ENCODE results near the gene OR12D2.
"Not testable (repeated sequence)": the region's sequence is repeated elsewhere in the genome, so short reads cannot be mapped to it uniquely, and the experiment has no call there.

OR12D2 gene, protein sequence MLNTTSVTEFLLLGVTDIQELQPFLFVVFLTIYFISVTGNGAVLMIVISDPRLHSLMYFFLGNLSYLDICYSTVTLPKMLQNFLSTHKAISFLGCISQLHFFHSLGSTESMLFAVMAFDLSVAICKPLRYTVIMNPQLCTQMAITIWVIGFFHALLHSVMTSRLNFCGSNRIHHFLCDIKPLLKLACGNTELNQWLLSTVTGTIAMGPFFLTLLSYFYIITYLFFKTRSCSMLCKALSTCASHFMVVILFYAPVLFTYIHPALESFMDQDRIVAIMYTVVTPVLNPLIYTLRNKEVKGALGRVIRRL

GRCh38 chr6:29395331-29395730 lies at the start of gene OR12D2:
OR12D2 (plus strand) TSS chr6:29395631; CDS start chr6:29396700, 1,069 bp downstream.
- no peak for DNase-seq

- DNase-seq, result not testable (repeated sequence)
Observed at GRCh38 chr6:29349348-29349747, 46.1 kb upstream of the OR12D2 start.

GRCh38 chr6:29354980-29355379 lies 40.5 kb upstream of the OR12D2 start:
- DNase-seq, result no peak

GRCh38 chr6:29355603-29356002 lies 39.8 kb upstream of the OR12D2 start:
- no peak for DNase-seq

- no peak for DNase-seq
Observed at GRCh38 chr6:29368765-29369164, 26.7 kb upstream of the OR12D2 start, which contains the start of gene OR5V1. OR5V1 (minus strand) TSS chr6:29368865; CDS start chr6:29356195, 12,670 bp downstream.

DNA sequence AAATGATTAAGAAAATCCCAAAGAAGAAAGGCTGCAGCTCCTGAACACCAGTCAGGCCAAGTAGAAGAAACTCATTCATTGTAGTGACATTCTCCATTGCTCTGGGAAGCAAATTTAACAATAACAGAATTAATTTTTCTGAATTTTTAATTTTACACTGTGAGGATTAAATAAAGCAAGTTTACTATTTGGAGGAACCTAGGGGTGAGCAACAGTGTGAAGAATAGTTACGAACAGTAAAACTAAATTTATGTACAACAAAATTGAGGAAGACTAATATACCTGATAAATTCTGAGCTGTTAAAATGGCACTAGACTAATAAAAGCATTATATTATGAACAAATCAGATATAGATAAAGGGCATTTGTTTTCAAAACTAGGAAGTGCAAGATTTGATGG lies 20.2 kb upstream of the OR12D2 start, which contains the start of gene OR12D3:
Gene OR12D3, minus strand, starts transcription at position 101 of the 400 bp plus-strand sequence. Its CDS starts 4 bp downstream, at position 97.
- no peak for DNase-seq

GRCh38 chr6:29376003-29376402 lies 19.4 kb upstream of the OR12D2 start:
- DNase-seq, result peak in 1 of 2 experiments; percentile 18

DNA sequence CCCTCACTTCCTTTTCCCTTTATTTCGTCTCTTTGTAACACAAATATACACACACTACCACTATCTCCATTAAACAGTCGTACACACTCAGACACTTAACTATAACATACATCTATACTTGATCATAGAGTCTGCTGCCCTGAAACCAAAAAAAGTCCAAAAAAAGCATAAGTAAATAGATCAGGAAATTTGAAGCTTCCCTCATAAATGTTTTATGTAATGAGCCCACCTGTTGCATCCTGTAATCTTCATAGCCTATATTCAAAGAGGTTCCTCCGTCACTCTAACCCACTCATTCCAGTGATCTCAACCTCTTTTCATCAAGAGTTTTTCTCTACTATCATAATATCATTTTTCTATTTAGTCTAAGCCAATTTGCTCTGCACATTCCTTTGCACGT lies 6.9 kb upstream of the OR12D2 start:
- no peak for DNase-seq

DNA sequence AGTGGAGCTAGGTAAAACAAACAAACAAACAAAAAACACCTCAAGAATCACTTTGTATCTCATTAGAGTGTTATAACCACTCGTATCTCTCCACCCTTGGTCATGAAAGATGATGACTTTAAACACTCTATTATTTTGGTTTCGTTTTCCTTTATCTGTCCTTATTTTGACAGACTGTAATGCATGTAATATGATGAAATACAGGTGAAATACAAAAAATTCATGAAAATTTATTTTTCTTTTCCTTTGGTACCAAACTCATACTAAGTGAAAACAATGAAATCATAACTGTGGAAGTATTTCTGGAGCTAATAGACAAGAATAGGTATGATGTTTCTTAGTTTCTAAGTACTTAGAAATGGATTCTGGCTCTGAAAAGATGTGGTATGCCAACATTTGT lies 4.1 kb downstream of the OR12D2 start:
- DNase-seq, result no peak

- no peak for DNase-seq
Observed at GRCh38 chr6:29403801-29404200, 8.4 kb downstream of the OR12D2 start.

DNA sequence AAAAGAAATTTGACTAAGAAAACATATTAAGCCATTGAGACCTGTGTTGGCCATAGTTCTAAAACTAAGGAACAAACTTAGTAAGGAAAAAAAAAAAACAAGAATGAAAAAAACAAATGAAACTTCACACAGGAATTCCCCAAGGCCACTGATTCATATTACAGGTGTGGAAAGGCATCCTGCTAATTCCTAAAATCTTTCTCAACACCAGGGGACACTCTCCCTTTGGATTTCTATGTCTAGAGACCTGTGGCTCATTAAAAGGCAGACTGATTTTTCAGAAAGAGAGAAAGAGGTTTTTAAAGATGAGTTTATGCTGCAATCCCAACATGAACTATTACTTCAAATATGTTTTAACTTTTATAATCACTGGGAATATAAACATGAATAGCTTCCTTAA lies 19.2 kb downstream of the OR12D2 start, which contains the start of gene OR12D1:
Gene OR12D1, plus strand, starts transcription at position 341 of the 400 bp plus-strand sequence.
- peak in 1 of 2 experiments; percentile 14 for DNase-seq

DNA sequence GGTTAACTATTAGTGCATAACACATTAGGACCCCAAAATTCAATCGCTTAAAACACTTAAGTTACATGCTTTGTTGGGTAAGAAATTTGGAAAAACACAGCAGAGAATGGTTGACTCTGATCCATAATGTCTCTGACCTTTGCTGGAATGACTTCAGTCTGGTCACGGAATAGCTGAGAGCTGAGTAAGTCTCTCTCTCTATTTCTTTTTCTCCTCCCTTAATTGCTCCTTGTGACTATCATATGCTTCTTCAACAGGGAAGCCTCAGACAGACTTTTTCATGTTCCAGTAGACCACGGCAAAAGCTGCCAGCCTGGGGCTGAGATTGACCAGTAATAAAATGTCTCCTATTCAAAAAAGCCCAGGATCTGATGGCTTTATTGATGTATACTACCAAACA lies 24.1 kb downstream of the OR12D2 start:
- DNase-seq, result no peak

- DNase-seq, result no peak
Observed at GRCh38 chr6:29424168-29424567, 28.7 kb downstream of the OR12D2 start.

- DNase-seq, result no peak
Observed at GRCh38 chr6:29424575-29424974, 29.1 kb downstream of the OR12D2 start.

GRCh38 chr6:29425075-29425474 lies 29.6 kb downstream of the OR12D2 start:
- no peak for DNase-seq

- DNase-seq, result peak in 1 of 2 experiments; percentile 19
Observed at GRCh38 chr6:29426654-29427053, 31.2 kb downstream of the OR12D2 start.

DNA sequence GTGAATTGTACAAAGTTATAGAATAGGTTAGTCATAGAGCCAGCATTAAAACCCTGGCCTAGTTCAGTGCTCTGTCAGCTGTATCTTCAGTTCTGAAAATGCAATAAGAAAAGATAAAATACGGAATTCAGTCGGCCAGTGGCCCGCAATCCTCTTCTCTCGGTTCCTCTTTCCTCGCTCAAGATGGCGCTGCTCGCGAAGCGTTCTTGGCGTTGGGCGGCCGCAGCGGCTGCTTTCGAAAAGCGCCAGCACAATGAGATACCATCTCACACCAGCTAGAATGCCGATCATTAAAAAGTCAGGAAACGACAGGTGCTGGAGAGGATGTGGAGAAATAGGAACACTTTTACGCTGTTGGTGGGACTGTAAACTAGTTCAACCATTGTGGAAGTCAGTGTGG lies 41.3 kb downstream of the OR12D2 start:
- not testable (repeated sequence) for DNase-seq

GRCh38 chr6:29439006-29439405 lies 43.6 kb downstream of the OR12D2 start, which contains the start of gene OR10C1:
OR10C1 (plus strand) TSS chr6:29439306; CDS start chr6:29440016, 710 bp downstream.
- DNase-seq, result no peak

DNA sequence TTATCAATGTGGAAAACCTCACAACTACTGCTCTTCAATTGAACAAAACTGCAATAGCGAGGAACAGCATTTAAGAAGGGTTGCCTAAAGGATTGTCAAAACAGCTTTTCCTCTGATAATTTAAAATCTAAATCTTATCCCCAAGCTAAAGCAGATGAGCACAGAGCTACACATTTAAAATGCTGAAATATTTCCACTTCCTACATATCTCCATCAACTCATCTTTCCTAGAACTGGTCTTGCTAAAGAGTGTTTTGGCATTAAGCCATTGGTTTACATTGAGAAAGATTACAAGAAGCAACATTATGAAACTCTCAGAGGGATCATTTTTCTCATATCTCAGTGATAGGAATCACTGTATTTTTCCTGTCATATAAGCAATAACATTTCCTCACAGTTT lies 47.3 kb downstream of the OR12D2 start:
- no peak for DNase-seq

GRCh38 chr6:29444031-29444430 lies 48.6 kb downstream of the OR12D2 start:
- not testable (repeated sequence) for DNase-seq

Data from SW 1271 (cell line).